Activated CD4-positive, alpha-beta T cell treated with anti-CD3 and anti-CD28 coated beads, Interleukin-2, amount 50 U/mL, for 48 hours (primary cell): Measurements from ENCODE around the gene ODR4.
"Not testable (repeated sequence)": the region's sequence is repeated elsewhere in the genome, so short reads cannot be mapped to it uniquely, and the experiment has no call there.

Experiments used
- DNase-seq, 2 experiments: peaks; one replicate each; pipeline ENCODE4 v3.0.0-alpha.2; 2020

Gene ODR4

DNA sequence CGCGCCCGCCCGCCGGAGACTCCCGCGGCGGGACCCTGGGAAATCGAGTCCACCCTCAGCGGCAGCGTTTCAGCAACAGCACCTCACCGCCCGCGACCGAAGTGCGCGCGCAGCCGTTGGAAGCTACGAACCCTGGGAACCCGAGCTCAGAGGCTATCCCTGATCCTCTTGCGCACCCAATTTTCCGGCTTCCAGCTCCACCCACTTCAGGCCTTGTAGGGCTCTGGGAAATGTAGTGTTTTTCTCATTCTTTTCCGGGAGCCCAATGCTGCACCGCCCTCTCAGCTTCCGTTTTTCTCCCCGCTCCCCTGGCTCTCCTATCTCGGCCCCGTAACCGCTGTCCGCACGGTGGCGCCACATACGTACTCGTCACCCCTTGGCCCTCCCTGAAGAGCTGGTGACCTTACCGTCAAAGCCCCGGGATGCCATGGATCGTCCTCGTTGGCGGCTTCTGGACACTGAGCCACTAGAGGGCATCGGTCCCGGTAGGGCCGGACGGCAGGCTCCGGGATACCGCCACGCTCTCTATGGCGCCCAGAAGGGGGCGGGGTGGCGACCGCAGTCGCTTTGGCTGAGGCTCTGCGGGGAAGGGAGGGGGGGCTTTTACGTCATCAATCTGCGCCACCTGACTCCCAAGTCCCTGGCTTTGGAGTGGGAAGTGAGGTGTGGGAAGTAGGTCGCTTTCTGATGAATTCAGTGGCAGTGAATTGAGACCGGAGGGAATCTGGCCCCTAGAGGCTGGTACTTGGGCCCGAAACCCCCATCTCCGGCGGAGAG is at the start of gene ODR4, which contains the start of gene TPR:
Gene ODR4, plus strand, starts transcription at position 687 of the 777 bp plus-strand sequence. CDS start 3,948 bp downstream, outside the sequence.
Gene TPR, minus strand, starts transcription at position 102 of the 777 bp plus-strand sequence. CDS start 225 bp downstream, outside the sequence.
- peak; percentile 96 to 97 for DNase-seq

DNA sequence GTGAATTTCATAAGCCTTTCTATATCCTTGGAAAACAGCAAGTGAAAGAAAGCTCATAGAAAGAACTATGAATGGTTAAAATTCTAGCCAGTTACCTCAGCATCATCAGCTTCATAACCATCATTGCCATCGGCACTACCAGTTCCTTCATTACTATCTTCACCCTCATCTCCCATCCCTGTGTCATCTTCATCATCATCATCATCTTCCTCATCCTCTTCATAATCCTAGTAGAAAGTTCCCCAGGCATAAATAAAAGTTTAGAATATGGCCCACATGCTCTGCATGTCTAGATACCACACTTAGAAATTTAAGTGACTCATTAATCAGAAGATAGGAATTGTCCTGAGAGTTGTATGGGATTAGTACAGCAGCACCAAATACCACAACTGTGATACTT is 49.6 kb upstream of the ODR4 start:
- no peak for DNase-seq

GRCh38 chr1:186327331-186327730 is 48.3 kb upstream of the ODR4 start:
- DNase-seq = no peak

DNA sequence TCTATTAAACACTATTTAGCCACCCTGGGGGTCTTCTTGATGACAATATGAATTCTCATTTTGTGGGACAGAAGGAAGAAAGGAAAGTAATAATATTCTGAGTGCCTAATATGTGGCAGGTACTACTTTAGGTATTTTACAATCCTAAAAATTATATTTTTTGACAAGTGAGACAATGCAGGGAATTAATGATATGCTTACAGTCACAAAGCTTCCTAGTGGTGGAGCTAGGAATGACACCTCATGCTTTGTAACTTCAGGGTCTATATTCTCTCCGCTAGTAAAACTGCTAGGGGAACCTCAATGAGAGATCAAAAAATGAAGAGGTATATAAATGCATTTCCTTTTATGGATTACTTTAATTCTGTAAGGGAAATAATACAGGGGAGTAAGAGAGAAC is 44.9 kb upstream of the ODR4 start:
- DNase-seq = no peak

DNA sequence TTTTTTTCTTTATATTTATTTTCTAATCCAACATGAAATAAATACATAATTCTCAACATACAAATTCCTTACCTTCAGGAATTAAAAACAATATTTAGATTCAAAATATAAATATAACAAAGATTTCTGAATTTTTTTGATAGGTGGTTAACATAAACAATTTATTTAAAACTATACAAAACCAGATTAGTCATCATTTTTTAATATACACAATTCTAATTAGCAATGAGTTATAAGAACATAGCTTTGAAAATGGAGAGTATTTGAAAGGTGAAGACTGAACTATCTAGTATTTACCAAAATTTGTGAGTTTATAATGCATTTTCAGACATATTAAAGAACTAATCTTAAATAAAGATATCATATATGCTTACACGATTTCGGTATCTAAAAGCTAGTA is 38.1 kb upstream of the ODR4 start:
- no peak for DNase-seq

GRCh38 chr1:186340772-186341171 is 34.9 kb upstream of the ODR4 start:
- no peak for DNase-seq

DNA sequence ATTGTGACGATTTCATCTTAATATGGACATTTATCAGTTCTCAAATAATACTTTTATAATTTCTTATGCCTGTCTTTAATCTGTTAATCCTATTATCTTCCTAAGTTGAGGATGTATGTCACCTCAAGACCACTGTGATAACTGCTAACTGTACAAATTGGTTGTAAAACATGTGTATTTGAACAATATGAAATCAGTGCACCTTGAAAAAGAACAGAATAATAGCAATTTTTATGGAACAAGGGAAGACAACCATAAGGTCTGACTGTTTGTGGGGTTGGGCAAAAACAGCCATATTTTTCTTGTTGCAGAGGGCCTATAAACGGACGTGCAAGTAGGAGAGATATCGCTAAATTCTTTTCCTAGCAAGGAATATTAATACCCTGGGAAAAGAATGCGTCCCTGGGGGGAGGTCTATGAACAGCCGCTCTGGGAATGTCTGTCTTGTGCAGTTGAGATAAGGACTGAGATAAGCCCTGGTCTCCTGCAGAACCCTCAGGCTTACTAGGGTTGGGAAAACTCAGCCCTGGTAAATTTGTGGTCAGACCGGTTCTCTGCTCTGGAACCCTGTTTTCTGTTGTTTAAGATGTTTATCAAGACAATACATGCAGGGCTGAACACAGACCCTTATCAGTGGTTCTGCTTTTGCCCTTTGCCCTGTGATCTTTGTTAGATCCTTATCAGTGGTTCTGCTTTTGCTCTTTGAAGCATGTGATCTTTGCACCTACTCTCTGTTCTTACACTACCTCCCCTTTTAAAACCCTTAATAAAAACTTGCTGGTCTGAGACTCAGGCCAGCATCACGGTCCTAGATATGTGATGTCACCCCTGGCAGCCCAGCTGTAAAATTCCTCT is 27.6 kb upstream of the ODR4 start:
- DNase-seq = not testable (repeated sequence)

GRCh38 chr1:186374303-186375151 is 1.1 kb upstream of the ODR4 start:
- DNase-seq = peak; percentile 8 to 32

DNA sequence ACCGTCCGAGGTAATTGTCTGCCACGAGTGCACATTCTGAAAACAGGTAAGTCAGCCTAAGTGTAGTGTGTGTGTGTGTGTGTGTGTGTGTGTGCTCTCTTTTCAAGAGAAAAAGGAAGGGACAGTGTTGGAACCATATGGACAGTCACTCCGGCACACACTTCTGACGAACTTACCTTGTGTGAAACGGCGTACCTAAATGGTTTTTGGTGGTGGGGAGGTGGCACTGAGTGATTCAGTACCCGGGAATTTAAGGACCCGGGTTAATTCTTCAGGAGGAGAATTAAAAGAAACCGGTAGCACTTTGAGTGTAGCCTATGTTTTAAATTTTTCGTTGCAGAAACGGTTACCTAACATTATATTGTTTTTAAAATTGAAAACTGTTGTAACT is 286 bp downstream of the ODR4 start:
- no peak for DNase-seq

DNA sequence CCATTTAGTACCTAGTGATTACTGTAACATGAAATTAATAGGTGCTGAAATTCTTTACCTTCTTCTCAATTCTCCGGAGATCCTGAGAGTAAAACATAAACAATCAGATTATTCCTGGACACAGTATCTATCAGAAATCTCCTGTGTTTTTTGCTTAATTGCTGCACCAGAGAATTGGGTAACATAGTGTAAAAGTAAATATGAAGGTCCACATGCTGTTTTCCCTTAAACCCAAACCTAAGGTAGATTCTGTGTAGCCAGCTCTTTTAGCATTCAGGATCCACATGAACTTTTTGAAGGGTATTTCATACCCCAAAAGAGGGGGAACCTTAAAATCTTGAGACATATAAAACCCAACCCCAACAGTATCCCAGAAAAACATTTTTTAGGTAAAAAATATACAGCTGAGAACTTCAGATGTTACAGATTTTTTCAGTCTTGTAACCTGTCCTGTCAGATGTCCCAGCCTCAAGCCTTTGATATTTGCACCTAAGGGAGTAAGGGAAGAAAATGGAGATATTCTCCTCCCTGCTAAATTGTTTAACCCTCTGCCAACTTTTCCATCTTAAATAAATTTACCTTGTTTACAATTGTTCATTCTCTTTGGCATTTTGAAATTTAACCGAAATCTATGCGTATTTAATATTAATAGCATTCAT is 11.2 kb downstream of the ODR4 start:
- no peak for DNase-seq

- DNase-seq = no peak
These were observed 15.3 kb downstream of the ODR4 start for GRCh38 chr1:186390925-186391324.

DNA sequence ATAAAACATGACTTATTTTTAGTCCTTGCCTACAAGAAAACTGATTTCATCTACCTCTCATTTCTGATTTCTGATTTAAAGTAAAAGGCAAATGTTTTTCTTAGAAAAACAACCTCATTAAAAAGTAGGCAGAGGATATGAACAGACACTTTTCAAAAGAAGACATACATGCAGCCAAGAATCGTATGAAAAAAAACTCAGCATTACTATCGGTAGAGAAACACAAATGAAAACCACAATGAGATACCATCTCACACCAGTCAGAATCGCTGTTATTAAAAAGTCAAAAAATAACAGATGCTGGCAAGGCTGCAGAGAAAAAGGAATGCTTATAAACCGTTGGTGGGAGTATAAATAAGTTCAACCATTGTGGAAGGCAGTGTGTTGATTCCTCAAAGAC is 16.2 kb downstream of the ODR4 start:
- no peak for DNase-seq

DNA sequence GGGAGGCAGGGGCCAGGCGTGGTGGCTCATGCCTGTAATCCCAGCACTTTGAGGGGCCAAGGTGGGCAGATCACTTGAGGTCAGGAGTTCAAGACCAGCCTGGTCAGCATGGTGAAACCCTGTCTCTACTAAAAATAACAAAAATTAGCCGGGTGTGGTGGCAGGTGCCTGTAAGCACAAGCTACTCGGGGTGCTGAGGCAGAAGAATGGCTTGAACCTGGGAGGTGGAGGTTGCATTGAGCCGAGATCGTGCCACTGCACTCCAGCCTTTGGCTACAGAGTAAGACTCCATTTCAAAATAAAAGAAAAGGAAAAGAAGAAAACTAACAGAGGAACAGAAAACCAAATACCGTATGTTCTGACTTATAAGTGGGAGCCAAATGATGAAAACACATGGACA is 17.1 kb downstream of the ODR4 start:
- DNase-seq = not testable (repeated sequence)

- DNase-seq = not testable (repeated sequence)
These were observed 25.8 kb downstream of the ODR4 start for GRCh38 chr1:186401446-186401845.

DNA sequence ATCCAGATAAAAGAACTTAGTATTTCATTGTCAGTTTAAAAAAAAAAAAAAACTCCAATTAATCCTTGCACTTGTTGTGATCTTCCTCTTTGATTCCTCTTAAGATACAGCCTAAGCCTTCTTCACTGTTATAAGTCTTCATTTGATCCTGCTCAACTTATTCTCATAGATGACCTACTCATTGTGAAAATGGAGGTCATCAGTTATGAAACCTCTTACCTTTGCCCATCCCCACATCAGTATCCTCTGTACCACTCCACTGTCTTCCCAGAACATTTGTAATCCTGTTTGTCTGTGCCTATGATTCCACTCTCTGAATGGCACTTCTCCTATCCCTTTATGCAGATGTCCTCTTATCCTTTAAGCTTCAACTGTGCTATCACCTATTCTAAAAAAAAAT is 28.0 kb downstream of the ODR4 start:
- DNase-seq = no peak

DNA sequence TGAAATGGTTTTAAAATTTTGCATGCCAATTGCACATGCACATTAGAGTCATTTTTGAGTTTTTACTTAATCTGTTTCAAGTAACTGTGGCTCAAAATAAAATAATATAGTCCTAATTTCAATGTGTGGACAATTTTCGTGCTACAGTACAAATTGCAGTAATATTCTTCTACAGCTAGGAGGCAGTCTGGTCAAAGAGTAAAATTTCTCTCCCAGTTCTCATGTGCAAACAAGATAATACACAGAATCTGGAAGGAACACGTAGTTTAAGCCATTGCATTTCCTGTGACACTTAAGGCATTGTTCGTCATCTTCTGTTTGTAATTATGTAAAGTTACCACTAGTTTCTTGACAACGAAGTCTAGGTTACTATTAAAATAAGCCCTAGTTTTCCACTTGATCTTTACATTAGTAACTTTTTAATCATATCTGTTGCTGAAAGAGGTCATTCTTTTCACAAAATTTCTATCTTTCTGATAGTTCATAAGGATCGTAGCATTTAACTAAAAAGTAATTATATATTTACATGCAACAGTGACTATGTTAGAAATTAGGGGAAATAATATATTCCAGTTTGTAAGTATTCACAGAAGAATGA is 28.9 kb downstream of the ODR4 start:
- DNase-seq = no peak

DNA sequence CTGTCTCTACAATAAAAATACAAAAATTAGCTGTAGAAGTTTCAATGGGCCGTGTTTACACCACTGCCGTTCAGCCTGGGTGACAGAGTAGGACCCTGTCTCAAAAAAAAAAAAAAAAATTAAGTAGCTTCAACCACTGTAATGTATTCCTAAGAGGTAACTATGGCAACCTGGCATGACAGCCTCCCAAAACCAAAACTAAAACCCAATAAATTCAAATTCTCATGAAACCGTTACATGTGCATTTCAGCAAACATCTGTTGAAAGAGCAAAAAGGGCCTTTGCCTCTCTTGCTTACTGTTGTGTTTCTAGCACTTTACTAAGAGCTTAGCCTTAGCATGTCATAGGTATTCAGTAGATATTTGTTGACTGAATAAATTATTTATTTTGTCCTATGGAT is 33.5 kb downstream of the ODR4 start:
- DNase-seq = no peak

DNA sequence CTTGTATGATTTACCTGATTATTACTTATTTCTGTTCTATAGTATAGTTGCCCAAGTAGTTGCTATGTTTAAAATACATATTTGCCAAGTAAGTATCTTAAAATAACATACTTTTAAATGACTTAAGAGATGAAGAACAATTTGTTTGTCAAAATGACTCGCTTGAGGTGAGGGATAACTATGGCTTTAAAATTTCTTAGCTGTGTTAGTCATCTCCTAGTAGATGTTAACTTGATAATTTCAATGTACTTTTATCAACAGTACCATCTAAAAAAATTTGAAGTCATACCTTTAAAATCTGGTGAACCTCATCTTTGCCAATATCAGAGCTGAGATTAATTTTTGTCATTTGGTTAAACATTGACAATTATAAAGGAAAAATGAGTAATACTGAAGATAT is 37.7 kb downstream of the ODR4 start:
- no peak for DNase-seq

DNA sequence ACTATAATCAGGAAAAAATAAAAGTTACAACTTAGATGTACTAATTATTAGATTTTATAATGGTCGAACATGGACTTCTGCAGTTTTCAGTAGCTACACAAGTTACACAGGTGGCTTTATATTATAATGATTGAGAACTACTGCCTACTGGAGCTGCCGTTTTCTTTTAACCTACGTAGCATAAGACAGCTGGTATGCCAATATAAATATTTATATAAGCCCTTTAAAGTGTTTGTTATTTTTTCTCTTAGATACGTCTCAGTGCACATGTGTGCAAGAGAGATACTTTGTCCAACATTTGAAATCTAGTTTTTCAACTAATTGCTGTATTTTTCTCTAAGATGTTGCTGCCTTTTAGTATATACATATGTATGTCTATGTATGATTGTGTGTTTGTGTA is 42.9 kb downstream of the ODR4 start:
- DNase-seq = no peak

GRCh38 chr1:186420311-186420710 is 44.7 kb downstream of the ODR4 start:
- no peak for DNase-seq

DNA sequence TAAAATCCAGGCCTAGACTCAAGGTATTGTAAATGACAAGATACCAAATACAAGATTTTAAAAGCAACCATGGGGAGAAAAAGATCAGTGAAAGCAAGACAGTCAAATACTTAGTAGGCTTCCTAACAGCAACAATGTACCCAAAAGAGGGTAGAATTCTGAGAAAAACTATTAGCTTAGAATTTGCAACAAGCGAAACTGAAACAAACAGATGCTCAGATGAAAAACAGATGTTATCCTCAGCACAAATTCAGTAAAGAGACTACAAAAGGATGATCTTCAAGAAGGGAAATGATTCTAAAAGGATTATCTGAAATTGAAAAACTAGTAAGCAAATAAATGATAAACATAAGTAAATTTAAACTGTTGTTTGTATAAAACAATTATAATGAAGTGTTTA is 45.3 kb downstream of the ODR4 start:
- DNase-seq = no peak

DNA sequence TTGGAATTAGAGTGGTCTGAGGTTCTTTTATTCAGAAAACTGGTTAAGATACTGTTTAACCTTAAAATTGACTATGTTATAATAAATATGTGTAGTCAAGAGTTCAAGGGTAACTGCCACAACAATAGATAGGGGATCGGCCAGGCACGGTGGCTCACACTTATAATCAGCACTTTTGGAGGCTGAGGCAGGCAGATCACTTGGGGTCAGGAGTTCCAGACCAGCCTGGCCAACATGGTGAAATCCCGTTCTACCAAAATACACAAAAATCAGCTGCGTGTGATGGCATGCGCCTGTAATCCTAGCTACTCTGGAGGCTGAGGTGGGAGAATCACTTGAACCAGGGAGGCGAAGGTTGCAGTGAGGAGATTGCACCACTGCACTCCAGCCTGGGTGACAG is 45.8 kb downstream of the ODR4 start:
- DNase-seq = no peak
